Stimulated activated CD8-positive, alpha-beta memory T cell treated with anti-CD3 and anti-CD28 coated beads, Interleukin-15, amount 100 ng/mL, for 24 hours (primary cell): Measurements from ENCODE around the gene COL4A2.
"Not testable (repeated sequence)": the region's sequence is repeated elsewhere in the genome, so short reads cannot be mapped to it uniquely, and the experiment has no call there.

ENCODE experiments used
- DNase-seq: peaks from one replicate; pipeline ENCODE4 v3.0.0-alpha.2; 2020; ENCODE audit warnings: low read depth

COL4A2 gene

GRCh38 chr13:110440946-110441731 is 134.1 kb downstream of the COL4A2 start:
- no peak for DNase-seq

- no peak for DNase-seq
Measured at GRCh38 chr13:110442930-110443621, 136.0 kb downstream of the COL4A2 start.

DNA sequence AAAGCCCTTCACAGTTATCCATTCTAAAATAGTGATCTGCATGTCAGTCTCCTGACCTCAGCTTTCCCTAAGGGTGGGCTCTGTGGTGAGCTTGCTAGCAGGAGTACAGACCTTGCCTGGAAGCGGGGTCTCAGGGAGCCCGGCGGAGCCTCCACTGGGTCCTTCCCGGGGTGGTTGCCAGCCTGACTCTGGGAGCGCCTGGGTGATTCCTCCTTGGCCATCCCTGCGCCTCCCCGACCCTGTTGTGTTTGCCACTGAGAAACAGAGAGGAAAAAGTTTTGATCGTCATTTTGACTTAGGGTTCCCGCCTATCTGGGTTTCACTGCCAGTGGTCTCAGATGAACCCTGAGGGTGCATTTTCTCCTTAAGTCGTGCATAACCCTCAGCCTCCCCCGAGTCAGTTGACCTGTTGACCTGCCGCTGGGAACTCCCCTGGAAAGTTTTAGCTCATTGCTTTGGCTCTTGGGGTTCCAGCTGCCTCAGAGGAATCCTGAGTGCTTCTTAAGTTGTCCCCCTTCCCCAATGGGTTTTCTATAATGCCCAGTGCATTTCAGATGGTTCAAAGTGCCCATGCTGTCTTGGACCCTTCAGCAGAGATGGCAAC is 136.6 kb downstream of the COL4A2 start:
- DNase-seq = no peak

DNA sequence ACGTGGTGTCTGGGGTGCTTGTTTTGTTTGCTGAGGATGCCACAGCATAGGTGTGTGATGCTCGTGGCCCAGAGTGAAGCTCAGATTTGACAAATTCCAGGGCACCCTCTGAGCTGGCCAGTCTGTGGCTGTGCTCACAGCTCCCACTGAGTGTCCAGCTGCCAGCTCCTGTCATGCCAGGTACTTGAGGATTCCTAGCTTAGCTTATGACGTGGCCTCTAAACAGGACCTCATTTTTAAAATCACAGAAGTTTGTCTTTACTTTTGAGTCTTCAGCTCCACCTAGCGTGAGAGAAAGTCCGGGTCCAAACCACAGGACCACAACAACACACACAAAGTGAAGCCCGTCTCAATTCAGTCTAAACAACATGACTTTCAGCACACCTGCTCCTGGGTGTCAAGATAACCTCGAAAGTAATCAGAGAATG is 137.2 kb downstream of the COL4A2 start:
- DNase-seq = no peak

- no peak for DNase-seq
Measured at GRCh38 chr13:110445183-110445582, 138.1 kb downstream of the COL4A2 start.

- no peak for DNase-seq
Measured at GRCh38 chr13:110445722-110446574, 138.9 kb downstream of the COL4A2 start.

DNA sequence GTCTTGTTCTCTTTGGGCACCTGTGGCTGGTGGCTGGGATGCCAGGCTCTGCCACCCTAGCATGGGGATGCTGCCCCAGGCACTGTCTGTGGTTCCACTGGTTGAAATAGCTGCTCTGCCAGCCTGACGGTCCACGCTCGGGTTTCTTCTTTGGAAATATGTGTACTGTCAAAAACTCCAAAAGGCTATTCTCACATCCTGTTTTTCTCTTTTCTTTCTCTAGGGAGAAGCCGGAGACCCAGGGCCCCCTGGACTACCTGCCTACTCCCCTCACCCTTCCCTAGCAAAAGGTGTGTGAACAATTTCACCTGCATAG is 139.4 kb downstream of the COL4A2 start:
- no peak for DNase-seq

DNA sequence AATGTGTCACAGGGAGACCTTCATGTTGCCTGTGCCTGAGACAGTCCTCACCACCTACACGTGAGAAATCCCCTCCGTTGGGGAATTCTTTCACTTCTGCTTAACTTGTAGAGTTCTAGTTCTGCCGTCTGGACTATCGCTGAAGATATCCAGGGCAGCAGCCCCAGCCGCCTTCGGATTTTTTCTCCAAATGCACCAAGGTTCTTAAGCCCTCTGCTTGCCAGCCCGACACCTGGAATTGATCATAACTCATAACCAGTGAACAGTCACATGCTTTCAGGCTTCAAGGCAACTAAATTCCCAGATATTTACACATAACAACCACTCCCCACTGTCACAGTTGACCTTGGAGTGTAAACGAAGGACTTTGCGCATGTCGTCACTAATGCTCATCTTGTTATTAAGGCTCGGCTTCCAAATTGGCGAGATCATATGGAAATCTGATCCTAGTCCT is 140.0 kb downstream of the COL4A2 start:
- DNase-seq = no peak

DNA sequence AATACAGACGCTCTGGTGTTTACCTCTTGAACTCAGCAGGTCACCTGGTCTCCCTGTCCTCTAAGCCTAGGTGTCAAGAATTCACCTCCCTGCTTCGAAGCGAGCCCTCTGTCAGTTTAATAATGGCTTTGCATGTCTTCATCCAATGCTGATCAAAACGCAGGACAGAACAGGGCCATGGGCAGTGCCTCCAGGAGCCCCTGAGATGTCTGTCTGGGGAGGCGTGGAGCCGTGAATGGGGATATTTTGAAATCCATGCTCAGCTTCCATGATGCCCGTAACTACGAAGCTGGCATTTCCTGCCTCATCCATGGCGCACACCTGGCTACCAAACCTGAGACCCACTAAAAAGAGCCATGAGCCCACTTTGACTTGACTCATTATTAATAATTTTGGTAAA is 140.7 kb downstream of the COL4A2 start:
- DNase-seq = no peak

- DNase-seq = no peak
Measured at GRCh38 chr13:110448230-110448629, 141.1 kb downstream of the COL4A2 start.

DNA sequence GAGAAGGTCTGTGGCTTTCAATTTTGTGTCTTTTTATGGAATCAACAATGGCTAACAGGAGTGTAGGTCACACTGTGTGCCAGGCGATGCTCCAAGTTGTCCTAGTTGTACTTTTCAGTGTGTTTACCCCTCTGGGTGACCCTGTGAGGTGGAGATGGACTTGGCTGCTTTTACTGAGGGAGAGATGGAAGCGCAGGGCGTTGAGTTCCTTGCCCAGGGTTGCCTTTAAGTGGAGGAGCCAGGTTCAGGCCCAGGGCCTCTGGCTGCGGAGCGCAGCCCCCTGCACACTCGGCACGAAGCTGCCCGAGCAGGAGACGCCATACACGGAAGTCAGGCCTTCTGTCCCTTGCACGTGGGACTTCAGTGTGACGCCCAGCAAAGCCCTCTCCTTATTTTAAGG is 141.6 kb downstream of the COL4A2 start:
- no peak for DNase-seq

GRCh38 chr13:110449219-110450015 is 142.3 kb downstream of the COL4A2 start:
- DNase-seq = no peak

DNA sequence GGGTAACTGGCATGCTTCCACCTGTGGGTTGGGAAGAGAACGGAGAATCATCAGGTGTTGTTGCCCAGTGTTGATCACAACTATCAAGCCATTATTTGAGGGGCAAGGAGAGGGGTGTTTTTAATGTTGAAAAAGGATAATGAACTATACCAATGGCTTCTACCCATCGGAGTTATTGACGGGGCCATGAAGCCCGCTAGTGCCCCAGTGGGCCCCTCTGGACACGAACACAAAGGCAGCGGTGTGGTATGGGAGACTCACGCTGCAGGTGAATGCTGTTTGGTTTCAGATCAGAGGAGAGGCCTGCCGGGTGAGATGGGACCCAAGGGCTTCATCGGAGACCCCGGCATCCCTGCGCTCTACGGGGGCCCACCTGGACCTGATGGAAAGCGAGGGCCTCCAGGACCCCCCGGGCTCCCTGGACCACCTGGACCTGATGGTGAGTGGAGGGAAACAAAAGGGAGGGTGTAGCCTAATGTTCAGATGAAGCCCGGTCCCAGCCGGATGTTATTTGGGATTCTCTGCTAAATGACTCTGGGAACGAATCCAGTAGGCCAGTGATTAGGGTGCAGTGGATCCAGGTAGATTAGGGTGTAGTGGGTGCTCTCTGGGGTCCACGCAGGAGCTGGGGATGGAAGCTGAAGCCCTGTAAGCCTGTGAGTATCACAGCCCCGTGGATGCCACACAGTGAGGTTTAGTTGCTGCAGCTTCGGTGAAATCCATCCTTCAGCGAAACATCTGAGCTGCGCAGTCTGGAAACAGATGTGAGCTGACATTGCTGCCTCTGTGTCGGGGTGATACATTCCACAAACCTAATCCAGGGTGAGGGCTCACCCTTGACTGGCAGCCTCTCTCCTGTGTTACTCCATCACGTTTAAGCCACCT is 143.2 kb downstream of the COL4A2 start:
- no peak for DNase-seq

GRCh38 chr13:110450941-110451730 is 144.1 kb downstream of the COL4A2 start:
- DNase-seq = no peak

DNA sequence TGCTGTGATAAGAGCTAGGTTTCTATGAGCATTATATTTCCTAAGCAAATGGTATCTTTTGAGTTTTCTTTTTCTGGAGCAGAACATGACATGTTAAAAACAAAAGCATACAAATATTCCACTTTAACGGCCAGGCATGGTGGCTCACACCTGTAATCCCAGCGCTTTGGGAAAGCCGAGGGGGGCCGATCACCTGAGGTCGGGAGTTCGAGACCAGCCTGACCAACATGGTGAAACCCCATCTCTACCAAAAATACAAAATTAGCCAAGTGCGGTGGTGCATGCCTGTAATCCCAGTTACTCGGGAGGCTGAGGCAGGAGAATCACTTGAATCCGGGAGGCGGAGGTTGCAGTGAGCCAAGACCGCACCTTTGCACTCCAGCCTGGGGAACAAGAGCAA is 146.0 kb downstream of the COL4A2 start:
- not testable (repeated sequence) for DNase-seq

GRCh38 chr13:110453797-110454196 is 146.7 kb downstream of the COL4A2 start:
- DNase-seq = no peak

- no peak for DNase-seq
Measured at GRCh38 chr13:110454227-110454859, 147.3 kb downstream of the COL4A2 start.

DNA sequence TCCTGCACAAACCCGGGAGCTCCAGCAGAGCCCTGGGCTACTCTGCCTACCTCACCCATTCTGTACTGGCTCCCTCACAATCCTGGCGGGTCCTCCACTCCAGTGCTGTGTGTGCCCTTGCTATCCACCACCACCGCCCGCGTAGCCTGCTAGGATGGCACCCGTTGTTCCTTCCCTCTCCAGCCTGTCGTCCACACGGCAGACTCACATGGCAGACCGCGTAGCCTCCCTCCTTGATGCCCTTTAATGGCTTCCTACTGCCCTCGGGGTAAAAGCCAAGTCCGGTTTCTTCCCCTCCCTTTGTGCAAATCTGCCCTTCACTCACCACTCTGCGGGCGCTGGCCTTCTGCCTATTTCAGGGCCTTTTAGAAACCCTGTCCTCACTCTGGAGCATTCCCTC is 147.9 kb downstream of the COL4A2 start:
- no peak for DNase-seq

DNA sequence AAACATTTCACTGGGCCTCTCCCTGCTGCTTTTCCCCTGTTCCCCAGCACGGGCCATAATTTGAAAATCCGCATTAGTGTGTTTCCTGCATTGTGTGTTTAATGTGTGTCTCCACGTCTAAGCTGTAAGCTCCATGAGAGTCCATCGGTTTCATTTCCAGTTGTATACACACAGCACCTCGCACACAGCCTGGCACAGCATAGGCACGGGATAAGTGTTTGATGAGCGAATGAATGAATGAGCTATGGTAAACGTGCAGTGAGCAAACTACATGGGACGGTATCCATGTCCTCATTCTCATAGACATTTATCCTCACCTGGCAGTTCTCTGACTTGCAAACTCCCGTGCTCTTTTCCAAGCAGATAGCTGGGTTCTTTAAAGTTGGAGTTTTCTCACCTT is 148.4 kb downstream of the COL4A2 start:
- DNase-seq = no peak
